DMS114 treated with DMSO at 0.1 percent for 48 hours (cell line): ENCODE results near the gene RBBP8NL.
"Not testable (repeated sequence)": the region's sequence is repeated elsewhere in the genome, so short reads cannot be mapped to it uniquely, and the experiment has no call there.

ENCODE experiments used
- DNase-seq: peaks from one replicate; lab custom pipeline; 2025; ENCODE audit not compliant: unreplicated experiment; lab: John Stamatoyannopoulos, UW

Gene RBBP8NL

GRCh38 chr20:62445553-62446340 is 18.4 kb upstream of the RBBP8NL start:
- DNase-seq: no peak

- no peak for DNase-seq
Observed at GRCh38 chr20:62444286-62444685, 16.9 kb upstream of the RBBP8NL start.

GRCh38 chr20:62441987-62442539 is 14.7 kb upstream of the RBBP8NL start:
- DNase-seq: no peak

- DNase-seq: no peak
Observed at GRCh38 chr20:62439218-62439617, 11.9 kb upstream of the RBBP8NL start.

- no peak for DNase-seq
Observed at GRCh38 chr20:62437927-62438326, 10.6 kb upstream of the RBBP8NL start.

- no peak for DNase-seq
Observed at GRCh38 chr20:62437496-62437895, 10.2 kb upstream of the RBBP8NL start.

GRCh38 chr20:62436692-62437091 is 9.4 kb upstream of the RBBP8NL start:
- DNase-seq: no peak

- no peak for DNase-seq
Observed at GRCh38 chr20:62433658-62434497, 6.5 kb upstream of the RBBP8NL start.

GRCh38 chr20:62430866-62431447 is 3.6 kb upstream of the RBBP8NL start:
- no peak for DNase-seq

- DNase-seq: no peak
Observed at GRCh38 chr20:62430311-62430853, 3.0 kb upstream of the RBBP8NL start.

GRCh38 chr20:62429455-62430310 is 2.3 kb upstream of the RBBP8NL start:
- DNase-seq: no peak

GRCh38 chr20:62428396-62429295 is 1.3 kb upstream of the RBBP8NL start:
- DNase-seq: no peak

- no peak for DNase-seq
Observed at GRCh38 chr20:62428002-62428372, 648 bp upstream of the RBBP8NL start.

GRCh38 chr20:62426699-62427131 is 624 bp downstream of the RBBP8NL start:
- no peak for DNase-seq

- not testable (repeated sequence) for DNase-seq
Observed at GRCh38 chr20:62426059-62426348, 1.3 kb downstream of the RBBP8NL start.

- DNase-seq: no peak
Observed at GRCh38 chr20:62425281-62426058, 1.9 kb downstream of the RBBP8NL start.

GRCh38 chr20:62424249-62425107 is 2.9 kb downstream of the RBBP8NL start:
- DNase-seq: no peak

GRCh38 chr20:62423326-62423706 is 4.0 kb downstream of the RBBP8NL start:
- DNase-seq: no peak
